HG03064 (cell line): Measurements from ENCODE around the gene SPRING1.
"Not testable (repeated sequence)": the region's sequence is repeated elsewhere in the genome, so short reads cannot be mapped to it uniquely, and the experiment has no call there.

ENCODE experiments used
- ATAC-seq: cut with Tn5 transposase; IDR thresholded peaks from one replicate; pipeline ENCODE4 v1.9.1; 2021; ENCODE audit warnings: low read depth; ENCODE audit not compliant: unreplicated experiment

SPRING1 gene

DNA sequence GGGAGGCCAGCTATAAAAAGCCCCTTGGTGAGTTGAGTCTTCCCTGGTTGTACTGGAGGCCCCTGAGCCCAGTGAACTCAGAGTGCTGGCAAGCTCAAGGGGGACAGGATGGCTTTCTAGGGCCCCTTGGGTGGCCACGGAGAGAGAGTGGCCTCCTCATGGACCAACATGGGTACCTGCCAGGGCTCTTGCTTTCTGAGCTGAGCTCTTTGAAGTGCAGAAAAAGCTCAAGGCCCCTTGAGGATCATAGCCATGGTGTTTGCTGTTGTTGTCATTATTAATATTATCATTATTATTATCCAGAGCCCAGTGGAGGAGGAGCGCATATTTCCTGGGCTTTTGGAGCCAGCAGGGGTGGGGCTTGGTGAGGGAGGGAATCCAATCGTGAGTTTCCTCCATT, 6.9 kb upstream of the SPRING1 start:
- no peak for ATAC-seq

DNA sequence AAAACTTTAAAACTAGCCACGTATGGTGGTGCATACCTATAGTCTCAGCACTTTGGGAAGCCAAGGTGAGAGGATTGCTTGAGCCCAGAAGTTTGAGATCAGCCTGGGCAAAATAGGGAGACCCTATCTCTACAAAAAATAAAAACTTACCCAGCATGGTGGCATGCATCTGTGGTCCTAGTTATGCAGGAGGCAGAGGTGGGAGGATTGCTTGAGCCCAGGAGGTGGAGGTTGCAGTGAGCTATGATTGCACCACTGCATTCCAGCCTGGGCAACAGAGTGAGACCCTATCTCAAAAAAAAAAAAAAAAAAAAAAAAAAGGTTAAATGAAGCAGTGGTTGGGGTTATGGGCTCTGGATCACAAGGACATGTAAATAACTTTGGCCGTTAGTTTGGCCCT, 4.9 kb upstream of the SPRING1 start:
- not testable (repeated sequence) for ATAC-seq

DNA sequence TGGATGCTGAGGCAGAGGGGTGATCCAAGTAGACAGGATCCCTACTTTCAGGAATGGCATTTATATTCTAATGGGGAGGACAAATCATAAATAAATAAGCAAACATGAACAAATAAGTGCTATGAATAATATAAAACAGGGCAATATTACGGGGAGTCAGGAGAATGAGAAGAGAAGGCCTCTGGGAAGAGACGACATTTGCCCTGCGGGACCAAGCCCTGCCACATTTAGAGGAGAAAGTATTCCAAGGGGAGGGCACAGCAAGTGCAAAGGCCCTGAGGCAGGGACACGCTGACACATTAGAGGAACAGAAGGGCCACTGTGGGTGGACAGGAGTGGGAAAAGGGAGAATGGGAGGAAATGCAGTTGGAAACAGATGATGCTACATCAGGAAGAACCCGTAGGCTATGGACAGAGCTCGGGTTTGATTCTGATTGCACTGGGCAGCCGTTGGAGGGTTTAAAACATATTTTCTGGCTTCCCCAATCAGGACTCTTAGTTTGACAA, 1.6 kb upstream of the SPRING1 start:
- ATAC-seq: no peak

DNA sequence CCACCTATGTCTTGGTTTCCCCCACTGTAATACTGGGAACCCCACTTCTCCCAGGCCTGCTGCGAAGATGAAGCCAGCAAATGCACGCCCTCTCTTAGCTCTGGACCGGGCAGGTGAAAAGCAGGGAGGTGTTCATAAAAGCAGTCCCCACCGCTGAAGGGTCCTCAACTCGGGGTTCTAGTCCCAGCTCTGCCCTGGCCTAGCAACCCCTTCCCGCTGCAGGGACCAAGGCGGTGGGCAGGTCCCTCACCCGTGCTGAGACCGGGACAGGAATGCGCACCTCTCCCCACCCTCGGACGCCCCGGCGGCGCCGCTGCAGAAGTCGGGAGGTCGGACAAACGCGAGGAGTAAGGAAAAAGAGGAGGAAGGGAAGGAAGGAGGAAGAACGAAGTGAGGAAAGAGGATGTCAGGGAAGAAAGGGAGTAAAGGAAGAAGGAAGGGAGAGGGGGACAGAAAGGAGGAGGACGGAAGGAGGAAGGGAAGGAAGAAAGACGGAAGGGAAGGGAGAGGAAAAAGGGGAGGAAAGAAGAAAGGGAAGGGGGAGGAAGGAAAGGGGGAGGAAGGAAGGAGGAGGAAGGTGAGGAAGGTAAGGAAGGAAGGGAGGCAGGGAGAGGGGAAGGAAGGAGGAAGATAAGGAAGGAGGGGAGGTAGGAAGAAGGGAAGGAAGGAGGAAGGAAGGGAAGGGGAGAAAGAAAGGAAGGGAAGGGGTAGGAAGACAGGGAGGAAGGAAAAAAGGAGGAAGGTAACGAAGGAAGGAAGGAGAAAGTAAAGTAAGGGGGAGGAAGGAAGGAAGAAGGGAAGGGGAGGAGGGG, 701 bp downstream of the SPRING1 start:
- ATAC-seq: no peak

DNA sequence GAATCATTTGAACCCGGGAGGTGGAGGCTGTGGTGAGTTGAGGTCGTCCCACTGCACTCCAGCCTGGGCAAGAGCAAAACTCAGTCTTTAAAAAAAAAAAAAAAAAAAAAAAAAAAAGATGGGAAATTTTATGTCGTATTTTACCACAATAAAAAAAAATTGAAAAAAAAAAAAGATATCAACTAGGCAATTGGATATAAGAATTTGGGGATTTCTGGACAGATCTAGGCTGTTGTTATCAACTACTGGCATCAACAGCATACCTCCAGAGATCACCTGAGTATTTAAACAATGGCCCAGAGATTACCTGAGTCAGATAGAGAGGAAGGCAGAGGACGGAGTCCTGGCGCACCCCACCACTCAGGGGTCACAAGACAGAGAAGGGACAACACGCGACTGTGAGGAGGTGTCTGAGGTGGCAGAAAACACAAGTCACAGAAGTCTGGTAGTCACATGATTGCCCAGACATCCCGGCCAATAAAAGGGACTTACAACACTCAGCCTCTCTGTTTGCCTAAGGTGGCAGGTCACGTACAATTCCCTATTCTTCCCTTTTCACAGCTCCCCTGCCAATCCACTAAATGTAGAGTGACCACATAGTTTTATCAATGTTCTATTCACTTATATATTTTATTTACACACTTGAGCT, 1.8 kb downstream of the SPRING1 start:
- ATAC-seq: no peak

DNA sequence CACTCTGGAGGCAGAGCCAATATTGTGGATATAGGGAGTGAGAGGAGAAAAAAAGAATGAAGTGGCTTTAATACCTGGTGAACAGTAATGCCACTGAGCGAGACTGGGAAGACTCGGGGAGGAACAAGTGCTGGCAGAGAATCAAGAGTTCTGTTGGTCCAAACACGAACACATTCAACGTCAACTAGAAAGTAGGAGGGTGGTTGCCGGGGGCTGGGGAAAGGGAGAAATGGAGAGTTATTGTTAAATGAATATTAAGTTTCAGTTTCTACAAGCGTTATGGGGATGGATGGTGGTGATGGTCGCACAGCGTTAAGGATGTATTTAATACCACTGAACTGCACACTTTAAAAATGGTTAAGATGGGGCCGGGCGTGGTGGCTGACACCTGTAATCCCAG, 2.8 kb downstream of the SPRING1 start:
- ATAC-seq: no peak

DNA sequence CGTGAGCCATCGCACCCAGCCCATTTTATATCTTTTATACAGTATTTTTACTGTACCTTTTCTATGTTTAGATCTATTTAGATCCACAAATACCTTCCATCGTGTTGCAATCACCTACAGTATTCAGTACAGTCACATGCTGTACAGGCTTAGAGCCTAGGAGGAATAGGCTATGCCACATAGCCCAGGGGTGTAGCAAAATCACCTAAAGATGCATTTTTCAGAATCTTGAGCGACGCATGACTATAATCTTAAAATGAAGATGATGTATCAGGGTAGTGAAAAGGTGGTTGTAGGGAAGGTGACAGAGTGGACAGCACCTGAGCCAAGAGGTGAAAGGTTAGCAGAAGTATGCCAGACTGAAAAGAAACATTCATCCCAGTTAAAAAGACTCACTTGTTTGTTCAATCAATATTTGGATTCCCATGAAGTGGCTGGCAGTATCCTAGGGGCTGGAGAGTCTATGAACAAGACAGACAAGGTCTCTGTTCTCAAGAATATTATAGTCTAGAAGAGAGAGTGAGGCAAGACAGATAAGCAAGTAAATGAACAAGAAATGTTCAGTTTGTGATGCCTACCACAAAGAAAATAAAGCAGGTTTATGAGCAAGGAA, 3.6 kb downstream of the SPRING1 start:
- no peak for ATAC-seq

DNA sequence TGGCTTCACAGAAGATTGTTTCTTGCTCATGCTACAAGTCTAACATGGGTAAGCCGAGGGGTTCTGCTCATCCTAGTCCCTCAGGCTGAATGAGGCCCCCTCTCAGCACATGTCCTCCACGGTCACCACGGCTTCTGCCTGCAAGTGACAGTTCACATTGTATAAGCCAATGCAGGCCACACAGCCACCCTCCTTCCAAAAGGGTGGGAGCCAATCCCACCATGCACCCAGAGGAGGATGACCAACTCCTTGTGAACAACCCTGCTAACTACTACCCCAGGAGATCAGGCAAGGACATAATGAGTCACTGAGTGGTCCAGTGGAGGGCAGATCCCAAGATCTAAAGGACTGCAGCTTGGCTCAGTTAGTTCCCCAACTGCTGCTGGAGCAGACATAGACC, 6.1 kb downstream of the SPRING1 start:
- ATAC-seq: no peak

DNA sequence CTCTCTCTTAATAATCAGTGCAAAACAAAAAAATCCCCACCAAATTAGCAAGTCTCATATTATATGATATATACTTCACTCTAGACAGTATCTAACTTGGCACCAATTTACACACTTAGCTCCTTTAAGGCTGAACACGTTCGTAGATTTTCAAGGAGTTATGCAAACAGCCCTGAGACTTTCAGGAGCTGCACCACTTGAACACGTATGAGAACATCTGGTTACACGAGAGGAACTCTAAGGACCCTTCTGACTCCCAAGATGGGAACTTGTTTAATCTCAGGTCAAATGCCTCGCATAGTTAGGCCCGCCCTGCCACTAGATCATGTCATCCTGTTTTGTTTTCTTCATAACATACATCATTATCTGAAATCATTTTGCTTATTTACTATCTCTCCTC, 10.0 kb downstream of the SPRING1 start:
- ATAC-seq: no peak

DNA sequence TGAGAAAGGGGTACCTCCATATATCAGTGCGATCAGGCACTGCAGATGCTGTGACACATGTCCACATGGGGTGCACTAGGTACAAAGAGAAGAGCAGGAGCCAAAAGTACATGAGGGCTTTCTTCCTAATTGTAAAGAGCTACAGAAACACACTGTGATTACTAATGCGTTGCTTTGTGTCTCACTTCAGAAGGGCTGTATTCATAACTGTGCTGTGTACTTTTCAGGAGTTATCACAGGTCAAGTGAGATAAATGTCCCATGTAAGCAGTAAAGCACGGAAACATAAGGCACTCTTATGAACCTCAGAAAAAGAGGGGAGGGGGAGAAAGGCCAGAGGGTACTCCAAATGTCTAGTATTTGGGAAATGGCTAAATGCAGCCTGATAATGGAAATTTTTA, 10.6 kb downstream of the SPRING1 start:
- ATAC-seq: no peak

DNA sequence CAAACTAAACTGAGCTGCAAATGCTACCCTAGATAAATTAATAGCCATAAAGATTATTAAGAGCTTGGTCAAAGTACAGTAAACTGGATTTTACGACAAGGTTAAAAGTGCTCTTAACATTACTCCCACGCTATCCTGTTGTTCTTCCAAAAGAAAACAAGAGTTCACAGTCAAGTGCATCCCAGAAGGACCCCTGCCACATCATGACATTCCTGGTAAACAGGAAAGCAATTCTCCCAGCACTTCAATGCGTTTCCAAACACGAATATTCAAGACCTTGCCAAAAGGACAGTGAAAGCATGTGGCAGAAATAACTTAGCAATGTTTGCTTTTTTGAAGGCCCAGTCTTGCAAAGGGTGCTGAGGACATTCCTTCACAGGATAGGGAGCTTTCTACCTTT, 11.2 kb downstream of the SPRING1 start:
- no peak for ATAC-seq

DNA sequence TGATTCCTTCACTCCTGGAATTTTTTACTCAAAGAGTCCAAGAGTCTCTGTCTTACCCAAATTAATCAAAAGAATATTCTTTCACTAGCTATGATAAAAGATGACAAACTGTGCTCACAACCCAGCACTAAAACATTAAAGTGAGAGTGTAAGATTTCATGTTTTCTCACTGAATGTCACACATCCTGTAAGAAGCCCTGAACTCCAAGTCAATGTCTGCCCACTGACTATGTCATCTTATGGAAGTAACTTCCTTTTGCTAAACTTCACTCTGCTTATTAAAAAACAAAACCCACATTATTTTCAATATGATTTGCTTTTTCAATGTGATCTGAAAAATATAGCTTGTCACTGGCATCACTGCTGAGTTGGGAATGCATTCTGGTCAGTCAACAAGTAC, 15.6 kb downstream of the SPRING1 start:
- ATAC-seq: no peak

DNA sequence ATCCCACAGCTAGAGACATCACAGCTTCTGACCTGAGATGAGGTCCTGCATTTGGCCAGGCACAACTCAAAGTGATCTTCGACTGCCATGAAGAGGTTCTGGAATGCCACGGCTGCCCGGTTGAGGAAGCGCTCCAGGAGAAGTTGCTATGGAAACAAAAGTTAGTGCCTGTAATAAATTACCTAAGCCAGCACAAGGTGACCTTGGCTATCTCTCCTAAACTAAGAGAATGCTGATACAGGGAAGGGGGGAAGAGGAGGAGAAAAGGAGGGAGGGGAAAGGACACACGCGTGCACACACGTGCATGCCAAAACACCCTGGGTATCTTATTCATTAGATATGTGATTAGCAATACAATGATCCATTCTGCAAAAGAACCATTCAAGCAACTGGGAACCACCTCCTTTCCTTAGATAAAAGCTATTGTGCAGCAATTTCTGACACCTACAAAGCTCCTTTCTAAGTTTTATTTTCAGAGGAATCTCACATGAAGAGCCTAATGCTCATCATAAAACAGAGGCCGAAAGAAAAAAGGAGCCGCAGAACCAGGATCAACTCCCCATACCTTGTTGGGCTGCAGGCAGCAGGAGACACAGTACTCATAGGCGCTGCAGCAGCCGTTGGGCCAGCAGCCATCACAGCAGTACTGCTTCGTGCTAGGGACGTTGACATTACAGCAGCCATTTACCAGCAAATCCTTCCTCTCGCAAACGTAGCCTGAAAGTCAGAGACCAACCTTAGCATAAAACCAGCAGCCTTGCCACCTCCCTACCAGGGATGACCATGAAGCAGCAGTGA, 17.9 kb downstream of the SPRING1 start:
- ATAC-seq: no peak

DNA sequence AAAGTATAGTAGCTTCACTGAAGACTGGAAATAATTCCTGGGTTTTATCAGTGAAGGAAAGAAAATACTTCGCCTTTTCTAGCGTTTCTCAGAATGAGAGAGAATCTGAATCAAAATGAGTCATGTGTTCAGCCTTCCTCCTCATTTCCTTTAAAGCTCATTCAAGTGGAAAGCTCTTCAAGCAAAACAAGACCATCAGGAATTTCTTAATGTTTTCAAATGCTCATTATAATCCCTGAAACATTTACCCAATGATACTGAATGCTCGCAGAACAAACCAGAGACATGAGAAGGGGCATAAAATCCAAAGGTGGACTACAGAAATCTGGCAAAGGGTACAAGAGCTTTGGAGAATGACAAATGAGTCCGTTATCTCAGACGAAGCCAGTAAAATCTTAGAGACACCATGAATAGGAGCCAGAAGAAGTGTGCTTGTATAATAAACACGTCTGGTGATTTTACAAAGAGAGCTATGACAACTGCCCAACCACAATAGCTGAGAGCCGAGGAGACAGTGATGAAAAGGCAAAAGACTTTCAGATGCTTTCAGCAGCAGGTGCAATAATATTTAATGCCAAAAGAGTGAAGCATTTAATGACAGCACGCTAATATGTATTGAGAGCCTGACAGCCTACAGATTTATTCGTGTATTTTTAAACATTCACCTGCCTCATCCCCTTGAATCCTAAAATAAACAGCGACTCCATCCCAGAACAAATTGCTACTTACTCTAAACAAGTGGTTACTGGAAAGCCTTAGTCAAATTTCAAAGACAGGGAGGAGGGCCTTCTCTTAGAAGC, 19.0 kb downstream of the SPRING1 start:
- no peak for ATAC-seq

DNA sequence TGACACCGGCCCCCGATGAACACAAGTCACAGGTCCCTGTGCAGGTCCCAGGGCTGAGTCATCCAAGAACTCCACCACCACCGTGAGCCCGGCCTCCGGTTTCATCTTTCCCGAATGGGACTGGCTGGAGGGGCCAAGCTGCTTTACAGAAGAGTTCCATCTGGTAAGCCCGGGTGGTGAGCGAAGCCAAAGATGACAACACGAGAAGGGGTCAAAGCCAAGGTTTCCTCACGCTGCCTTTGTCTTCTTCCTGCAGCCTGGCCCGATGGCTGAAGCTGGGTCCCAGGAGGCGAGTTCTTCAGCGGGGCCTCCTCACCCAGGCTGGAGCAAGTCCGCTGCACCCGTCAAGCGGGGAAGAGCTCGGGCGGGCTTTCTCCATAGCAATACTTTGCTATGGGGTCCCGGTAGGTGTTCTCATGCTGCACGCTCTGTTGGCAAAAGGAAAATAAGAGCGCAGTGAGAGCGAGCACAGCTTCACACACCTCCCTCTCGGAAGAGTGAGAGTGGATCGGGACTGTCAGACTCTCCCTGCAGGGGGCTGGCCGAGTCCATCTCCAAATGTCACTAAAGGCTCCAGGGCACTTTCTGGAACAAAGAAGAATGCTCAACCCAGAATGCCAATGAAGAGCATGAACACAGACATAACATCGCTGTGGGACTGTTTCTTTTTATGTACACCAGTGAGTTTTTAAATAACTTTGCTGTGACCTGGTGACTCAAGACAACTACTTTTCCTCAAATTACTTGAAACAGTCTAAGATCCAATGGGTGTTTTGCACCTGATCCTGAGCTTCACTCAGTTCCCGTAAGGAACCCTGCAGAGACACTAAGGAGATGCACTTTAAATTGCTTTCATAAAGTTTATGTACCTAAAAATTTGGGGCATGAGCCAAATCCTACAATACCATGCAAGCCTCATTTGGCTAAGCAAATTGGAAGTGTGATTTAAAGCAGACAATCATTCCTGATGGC, 20.1 kb downstream of the SPRING1 start:
- no peak for ATAC-seq

DNA sequence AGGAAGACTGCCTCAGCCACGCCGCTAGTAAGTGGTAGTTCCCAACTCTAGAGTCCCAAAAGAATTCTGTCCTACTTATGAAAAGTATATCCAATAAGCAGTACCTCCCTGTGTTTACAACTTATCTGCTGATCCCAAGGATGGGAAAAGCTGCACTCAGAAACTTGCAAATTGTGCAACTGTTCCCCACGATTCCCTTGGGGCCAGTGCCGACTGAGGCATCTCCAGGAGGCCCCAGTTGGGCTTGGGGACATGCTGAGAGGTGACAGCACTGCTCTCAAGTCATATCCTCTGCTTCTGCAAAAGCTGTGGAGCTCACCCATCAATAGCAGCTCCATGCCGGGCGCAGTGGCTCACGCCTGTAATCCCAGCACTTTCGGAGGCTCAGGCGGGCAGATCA, 23.7 kb downstream of the SPRING1 start:
- ATAC-seq: no peak

DNA sequence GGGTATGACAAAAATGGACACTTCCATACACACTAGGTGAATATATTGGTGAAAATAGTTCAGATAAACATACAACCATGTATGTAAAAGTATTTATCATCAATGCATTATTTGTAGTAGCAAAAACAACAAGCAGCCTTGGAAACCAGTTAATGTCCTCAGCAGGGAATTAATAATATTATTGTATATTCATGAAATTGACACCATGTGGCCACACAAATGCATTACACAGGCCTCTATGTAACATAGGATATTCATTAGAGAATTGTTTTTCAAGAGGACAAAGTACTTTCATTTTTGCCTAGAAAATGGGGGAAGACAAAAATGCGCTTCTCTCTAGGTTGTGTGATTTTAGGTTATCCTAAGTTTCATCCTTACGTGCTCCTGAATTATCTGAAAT, 24.3 kb downstream of the SPRING1 start:
- ATAC-seq: no peak

DNA sequence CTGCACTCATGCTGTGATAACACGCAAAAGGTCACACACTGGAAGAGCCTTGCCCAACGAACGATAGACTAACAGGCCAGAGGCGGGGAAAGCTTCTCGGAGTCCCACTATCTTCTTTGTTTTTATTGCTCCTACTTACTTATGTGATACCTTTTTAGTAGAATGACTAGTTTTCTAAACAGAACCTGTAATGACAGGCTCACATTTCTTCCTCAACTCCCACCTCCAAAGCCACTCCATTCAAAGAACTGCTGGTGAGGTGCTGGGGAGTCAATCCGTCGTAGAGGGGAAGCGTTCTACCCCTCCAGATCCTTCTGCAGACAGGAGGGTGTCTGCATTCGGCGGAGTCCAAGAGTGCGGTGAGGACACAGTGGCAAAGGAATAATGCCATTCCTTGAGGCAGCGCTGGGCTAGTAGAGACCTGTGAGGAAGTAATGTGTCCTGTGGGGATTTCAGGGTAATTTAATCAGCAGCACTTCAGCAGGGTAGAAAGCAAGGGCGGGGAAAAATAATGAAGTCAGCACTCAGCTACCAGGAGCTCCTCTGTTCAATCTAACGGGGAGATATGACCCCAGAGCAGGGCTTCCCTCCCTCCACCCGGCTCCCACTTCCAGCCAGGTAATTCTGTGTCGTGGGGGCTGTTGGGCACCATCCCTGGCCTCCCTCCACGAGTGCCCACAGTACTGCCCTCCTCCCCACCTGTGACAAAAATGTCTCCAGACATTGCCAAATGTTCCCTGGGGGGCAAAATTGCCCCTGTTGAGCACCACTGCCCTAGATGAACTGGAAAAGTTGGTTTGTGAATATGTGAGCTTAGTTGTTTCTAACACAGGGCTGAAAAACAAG, 25.2 kb downstream of the SPRING1 start:
- ATAC-seq: no peak
